ENCODE measurements around the gene GXYLT1.
"Not testable (repeated sequence)": the region's sequence is repeated elsewhere in the genome, so short reads cannot be mapped to it uniquely, and the experiment has no call there.

Gene GXYLT1, protein sequence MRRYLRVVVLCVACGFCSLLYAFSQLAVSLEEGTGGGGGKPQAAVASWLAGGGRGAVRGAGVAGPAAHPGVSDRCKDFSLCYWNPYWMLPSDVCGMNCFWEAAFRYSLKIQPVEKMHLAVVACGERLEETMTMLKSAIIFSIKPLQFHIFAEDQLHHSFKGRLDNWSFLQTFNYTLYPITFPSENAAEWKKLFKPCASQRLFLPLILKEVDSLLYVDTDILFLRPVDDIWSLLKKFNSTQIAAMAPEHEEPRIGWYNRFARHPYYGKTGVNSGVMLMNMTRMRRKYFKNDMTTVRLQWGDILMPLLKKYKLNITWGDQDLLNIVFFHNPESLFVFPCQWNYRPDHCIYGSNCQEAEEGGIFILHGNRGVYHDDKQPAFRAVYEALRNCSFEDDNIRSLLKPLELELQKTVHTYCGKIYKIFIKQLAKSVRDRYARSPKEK

DNA sequence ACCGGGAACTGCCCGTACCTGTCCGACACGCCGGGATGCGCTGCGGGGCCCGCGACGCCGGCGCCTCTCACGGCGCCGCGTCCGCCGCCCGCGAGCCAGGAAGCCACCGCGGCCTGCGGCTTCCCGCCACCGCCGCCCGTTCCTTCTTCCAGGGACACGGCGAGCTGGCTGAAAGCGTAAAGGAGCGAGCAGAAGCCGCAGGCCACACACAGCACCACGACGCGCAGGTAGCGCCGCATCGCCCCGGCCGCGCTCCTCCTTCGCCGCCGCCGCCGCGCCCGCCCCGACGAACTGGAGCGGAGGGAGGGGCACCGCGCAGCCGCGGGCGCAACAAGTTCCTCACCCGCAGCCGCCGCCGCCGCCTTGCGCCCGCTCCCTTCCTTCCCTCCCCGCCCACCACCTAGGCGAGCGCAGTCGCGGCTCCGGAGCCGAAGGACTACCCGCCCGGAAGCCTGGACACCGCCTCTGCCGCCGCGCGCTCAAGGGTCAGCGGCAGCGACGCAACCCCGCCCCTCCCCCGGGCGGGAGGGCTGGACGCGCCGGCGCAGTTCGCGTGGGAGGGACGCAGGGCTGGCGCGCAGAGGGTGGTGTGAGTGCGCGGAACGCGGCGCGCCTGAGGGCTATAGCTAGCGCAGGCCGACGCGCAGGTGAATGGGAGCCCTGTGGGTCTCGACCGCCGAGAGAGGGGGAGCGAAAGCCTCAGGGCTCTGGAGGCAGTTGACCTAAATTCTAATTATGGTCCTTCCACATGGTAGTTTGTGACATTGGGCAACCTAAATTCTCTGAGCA is at the start of gene GXYLT1:
Gene GXYLT1, minus strand, starts transcription at position 467 of the 789 bp plus-strand sequence. Its CDS starts 228 bp downstream, at position 239.
- CTCF ChIA-PET, result interaction anchor here (0.6 to 1.0 kb wide), 2 partner anchors 90 to 188 kb away, joined by 3 to 4 read pairs; no protein-coding TSS in a partner anchor
- Mint-ChIP-seq H3K4me1 (peaks cover 38% of the 10 kb centered on the region), H3K4me3 (peak within 1 kb of the TSS; percentile 96), H3K36me3 (peaks cover 4% of the 10 kb centered on the region), H3K9me3 (no peaks in the 10 kb centered on the region), H3K27ac (peak within 1 kb of the TSS; percentile 87), H3K27me3 (peaks cover 3% of the 10 kb centered on the region)
- peak; percentile 81 for DNase-seq

DNA sequence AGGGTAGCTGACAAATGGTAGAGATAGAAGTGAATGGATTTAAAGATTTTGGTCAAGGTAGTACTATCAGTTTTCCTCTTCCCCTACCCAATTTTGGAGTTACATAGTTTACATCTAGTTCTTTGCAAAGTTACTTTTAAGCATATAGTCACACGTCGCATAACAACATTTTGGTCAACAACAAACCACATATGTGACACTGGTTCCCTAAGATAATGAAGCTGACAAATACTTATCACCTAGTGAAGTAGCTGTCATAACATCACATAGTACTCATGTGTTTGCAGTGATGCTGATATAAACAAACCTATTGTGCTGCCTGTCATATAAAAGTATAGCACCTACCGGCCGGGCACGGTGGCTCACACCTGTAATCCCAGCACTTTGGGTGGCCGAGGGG is 48.0 kb upstream of the GXYLT1 start:
- DNase-seq, result no peak
- Mint-ChIP-seq H3K27ac (no peak overlapping the region), H3K27me3 (no peaks in the 10 kb centered on the region), H3K36me3 (peaks cover 19% of the 10 kb centered on the region), H3K9me3 (no peaks in the 10 kb centered on the region), H3K4me3 (no peak overlapping the region), H3K4me1 (no peaks in the 10 kb centered on the region)
- CTCF ChIA-PET, result no interaction called here

DNA sequence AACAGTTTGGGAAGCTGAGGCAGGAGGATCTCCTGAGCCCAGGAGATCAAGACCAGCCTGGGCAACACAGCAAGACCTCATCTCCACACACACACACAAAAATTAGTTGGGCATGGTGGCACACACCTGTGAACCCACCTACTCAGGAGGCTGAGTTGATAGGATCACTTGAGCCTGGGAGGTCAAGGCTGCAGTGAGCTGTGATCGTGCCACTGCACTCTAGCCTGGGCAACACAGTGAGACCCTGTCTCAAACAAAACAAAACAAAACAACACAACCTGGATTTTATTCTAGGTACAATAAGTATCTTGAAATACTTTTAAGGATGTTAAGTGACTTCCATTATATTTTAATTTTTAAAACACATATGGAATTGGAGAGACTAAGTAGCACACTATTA is 47.6 kb upstream of the GXYLT1 start:
- H3K4me1 Mint-ChIP-seq, result no peaks in the 10 kb centered on the region
- no peak for DNase-seq
- no peak overlapping the region for H3K4me3 Mint-ChIP-seq
- no peak overlapping the region for H3K27ac Mint-ChIP-seq
- H3K9me3 Mint-ChIP-seq, result no peaks in the 10 kb centered on the region
- peaks cover 19% of the 10 kb centered on the region for H3K36me3 Mint-ChIP-seq
- CTCF ChIA-PET, result no interaction called here
- no peaks in the 10 kb centered on the region for H3K27me3 Mint-ChIP-seq

DNA sequence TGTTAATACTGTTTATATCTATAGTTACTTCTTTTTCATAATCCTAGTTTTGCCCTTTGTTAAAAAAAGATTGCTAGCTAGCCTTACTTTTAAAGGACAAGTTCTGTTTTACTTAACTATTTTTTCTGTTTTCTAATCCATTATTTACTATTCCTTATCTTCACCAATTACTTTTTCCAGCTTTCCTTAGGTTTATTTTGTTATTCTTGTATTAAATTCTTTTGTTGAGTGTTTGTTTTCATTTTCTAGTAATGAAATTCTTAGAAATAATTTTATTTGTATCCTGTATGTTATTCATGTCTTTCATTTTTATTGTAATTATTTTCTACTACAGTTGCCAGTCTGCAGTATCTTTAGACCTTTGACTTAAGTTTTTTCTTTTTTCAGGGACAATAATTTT is 45.7 kb upstream of the GXYLT1 start:
- CTCF ChIA-PET, result no interaction called here
- no peak for DNase-seq

DNA sequence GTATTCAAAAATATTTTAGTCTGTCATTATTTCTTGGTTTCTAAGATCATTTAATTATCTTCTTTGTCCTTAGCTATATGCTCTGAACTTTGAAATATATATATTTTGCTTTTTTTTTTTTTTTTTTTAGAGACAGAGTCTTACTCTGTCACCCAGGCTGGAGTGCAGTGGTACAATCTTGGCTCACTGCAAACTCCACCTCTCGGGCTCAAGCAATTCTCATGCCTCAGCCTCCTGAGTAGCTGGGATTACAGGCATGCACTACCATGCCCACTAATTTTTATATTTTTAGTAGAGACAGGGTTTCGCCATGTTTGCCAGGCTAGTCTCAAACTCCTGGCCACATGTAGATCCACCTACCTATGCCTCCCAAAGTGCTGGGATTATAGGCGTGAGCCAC is 43.6 kb upstream of the GXYLT1 start:
- H3K27me3 Mint-ChIP-seq, H3K9me3 Mint-ChIP-seq, H3K4me1 Mint-ChIP-seq, H3K4me3 Mint-ChIP-seq, DNase-seq, H3K27ac Mint-ChIP-seq, H3K36me3 Mint-ChIP-seq, CTCF ChIA-PET: not testable (repeated sequence)

More for the DNA sequence above, 45.7 kb upstream of the GXYLT1 start:
- Mint-ChIP-seq H3K27ac (no peak overlapping the region), H3K4me3 (no peak overlapping the region), H3K9me3 (no peaks in the 10 kb centered on the region), H3K27me3 (no peaks in the 10 kb centered on the region), H3K36me3 (peaks cover 17% of the 10 kb centered on the region), H3K4me1 (no peaks in the 10 kb centered on the region)

DNA sequence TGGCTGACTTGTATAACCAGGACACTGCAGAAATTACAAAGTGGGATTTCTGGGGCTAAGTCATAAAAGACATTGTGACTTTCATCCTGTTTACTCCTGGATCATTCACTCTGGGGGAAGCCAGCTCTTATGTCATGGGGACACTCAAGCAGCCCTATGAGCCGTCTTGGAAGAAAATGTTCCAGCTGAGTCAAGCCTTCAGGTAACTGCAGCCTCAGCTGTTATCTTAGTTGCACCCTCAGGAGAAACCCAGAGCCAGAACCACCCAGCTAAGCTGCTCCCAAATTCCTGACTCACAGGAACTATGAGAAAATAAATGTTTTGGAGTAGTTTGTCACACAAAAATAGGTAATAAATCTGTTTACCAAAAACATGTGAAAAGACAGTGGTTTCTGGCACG is 43.1 kb upstream of the GXYLT1 start:
- no peak for DNase-seq
- H3K27me3 Mint-ChIP-seq, result no peaks in the 10 kb centered on the region
- H3K9me3 Mint-ChIP-seq, result no peaks in the 10 kb centered on the region
- CTCF ChIA-PET, result no interaction called here
- no peak overlapping the region for H3K4me3 Mint-ChIP-seq
- peaks cover 9% of the 10 kb centered on the region for H3K36me3 Mint-ChIP-seq
- H3K27ac Mint-ChIP-seq, result no peak overlapping the region
- H3K4me1 Mint-ChIP-seq, result no peaks in the 10 kb centered on the region

DNA sequence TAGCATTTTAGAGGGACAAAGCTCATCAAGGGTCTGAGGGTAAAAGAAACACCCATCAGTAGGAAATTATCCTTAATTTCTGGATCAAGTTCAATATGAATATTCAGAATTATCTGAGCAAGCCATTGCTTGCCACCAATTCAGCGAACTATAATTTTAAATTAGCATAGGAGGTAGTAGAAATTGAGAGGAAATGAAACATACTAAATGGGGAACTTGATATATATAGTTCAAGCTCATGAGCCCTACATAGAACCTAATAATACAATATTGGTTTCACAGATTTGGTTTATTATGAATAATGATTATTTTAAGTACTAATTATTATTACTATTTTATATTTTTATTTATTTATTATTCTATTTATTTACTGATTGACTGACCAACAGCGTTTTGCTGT is 42.1 kb upstream of the GXYLT1 start:
- Mint-ChIP-seq H3K27me3 (no peaks in the 10 kb centered on the region), H3K4me1 (peaks cover 3% of the 10 kb centered on the region), H3K9me3 (no peaks in the 10 kb centered on the region), H3K27ac (no peak overlapping the region), H3K4me3 (no peak overlapping the region), H3K36me3 (peaks cover 9% of the 10 kb centered on the region)
- no peak for DNase-seq
- CTCF ChIA-PET, result no interaction called here

DNA sequence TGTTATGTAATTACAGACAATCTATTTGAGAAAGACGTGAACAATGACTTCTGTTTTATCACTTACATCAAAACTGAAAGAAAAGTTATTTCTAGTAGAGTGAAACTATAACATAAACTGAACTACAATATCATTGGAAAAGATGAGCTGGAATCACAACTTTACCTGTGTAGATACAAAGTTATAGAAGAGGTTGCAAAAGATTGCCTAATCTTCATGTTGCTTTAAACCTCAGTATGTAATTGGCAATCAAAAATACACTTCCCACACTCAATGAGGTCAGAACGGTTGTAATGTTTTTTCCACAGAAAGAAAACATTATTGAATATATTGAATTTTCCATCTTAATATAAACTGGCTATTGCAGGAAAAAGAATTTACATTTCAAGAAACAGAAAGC is 37.7 kb upstream of the GXYLT1 start:
- no peak overlapping the region for H3K27ac Mint-ChIP-seq
- no peak overlapping the region for H3K4me3 Mint-ChIP-seq
- peaks cover 12% of the 10 kb centered on the region for H3K36me3 Mint-ChIP-seq
- no peaks in the 10 kb centered on the region for H3K27me3 Mint-ChIP-seq
- peaks cover 3% of the 10 kb centered on the region for H3K4me1 Mint-ChIP-seq
- DNase-seq, result no peak
- CTCF ChIA-PET, result no interaction called here
- H3K9me3 Mint-ChIP-seq, result no peaks in the 10 kb centered on the region

DNA sequence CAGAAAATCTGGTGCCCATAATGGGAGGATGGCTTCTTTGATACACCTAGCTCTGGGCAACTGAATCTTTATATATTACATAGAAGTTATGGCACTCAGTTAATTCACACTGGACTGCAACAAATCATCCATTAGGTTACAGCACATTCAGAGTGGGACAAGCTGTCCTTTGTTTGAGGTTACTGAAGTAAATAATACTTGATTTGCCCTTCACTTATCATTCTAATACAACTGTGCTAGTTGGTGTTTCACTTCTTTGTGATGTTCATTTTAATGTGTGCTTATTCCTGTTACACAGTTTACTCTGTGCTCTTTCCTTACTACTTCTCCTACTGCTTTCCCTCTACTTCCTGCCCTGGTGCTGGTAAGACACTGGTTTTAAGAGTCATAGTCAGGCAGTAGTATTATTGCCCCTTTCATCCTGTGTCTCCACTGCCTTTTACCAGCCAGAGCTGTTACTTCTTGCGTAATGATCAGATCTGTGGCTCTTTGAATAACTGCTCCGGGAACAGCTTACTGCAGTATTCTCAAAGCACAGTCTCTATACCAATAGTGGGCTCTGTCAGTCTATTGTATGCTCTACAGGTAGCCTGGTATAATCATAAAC is 36.4 kb upstream of the GXYLT1 start:
- Mint-ChIP-seq H3K4me3 (no peak overlapping the region), H3K4me1 (peaks cover 3% of the 10 kb centered on the region), H3K36me3 (peaks cover 20% of the 10 kb centered on the region), H3K9me3 (no peaks in the 10 kb centered on the region), H3K27me3 (no peaks in the 10 kb centered on the region), H3K27ac (no peak overlapping the region)
- no peak for DNase-seq
- CTCF ChIA-PET, result no interaction called here

DNA sequence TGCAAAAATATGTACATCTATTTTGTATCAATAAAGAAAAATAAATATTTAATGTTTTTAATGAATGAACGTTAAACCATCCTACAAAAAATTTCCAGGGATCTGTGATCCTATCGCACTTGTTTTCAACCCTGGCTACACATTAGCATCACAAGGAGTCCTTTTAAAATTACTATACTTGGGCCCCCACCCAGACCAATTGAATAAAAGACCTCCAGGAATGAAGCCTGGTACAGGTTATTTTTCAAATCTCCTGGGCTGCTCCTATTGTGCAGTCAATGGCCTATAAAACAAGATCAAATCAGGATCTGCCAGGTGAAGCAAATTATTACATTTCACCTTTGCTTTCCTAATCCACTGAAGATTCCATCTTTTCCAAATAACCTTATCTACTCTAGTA is 33.4 kb upstream of the GXYLT1 start:
- peaks cover 19% of the 10 kb centered on the region for H3K36me3 Mint-ChIP-seq
- H3K4me3 Mint-ChIP-seq, result no peak overlapping the region
- H3K27me3 Mint-ChIP-seq, result no peaks in the 10 kb centered on the region
- H3K27ac Mint-ChIP-seq, result no peak overlapping the region
- H3K9me3 Mint-ChIP-seq, result peaks cover 3% of the 10 kb centered on the region
- DNase-seq, result no peak
- CTCF ChIA-PET, result no interaction called here
- peaks cover 3% of the 10 kb centered on the region for H3K4me1 Mint-ChIP-seq

DNA sequence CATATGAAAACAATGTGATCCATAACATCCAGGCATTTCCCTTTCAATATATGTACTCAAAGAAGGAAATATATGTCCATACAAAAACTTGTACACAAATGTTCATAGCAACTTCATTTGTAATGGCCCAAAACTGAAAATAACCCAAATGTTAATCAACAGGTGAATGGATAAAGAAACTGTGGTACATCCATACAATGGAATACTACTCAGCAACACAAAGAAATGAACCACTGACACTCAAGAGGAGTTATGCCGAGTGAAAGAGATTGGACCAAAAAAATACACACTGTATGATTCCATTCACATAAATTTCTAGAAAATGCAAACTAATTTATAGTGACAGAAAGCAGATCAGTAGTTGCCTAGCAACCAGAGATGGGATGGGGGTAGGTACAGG is 30.3 kb upstream of the GXYLT1 start:
- Mint-ChIP-seq H3K36me3 (peaks cover 21% of the 10 kb centered on the region), H3K4me1 (no peaks in the 10 kb centered on the region), H3K27me3 (no peaks in the 10 kb centered on the region), H3K4me3 (no peak overlapping the region), H3K9me3 (peaks cover 3% of the 10 kb centered on the region), H3K27ac (no peak overlapping the region)
- CTCF ChIA-PET, result no interaction called here
- no peak for DNase-seq

DNA sequence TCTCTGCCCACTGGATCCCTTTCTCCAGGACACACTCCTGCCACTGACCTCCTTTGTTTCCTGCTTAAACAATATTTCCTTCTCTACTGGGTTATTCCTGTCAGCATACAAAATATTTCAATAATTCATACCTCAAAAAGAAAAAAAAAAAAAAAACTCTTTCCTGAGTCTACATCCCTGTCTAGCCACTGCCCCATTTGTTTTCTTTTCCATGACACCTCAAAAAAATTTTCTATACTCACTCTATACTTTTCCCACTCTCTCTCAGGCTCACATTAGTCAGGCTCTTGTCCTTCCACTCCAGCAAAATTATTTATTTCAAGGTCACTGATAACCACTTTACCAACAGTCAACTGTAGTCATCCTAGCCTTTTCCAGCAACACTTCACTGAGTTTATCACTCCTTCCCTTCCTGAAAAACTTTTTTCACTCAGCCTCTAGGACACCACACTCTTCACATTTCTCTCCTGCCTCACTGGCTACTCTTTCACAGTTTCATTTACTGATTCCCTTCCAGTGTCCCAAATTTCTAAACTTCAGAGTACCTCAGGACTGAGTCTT is 29.4 kb upstream of the GXYLT1 start:
- H3K4me1 Mint-ChIP-seq, result no peaks in the 10 kb centered on the region
- H3K9me3 Mint-ChIP-seq, result peaks cover 3% of the 10 kb centered on the region
- CTCF ChIA-PET, result no interaction called here
- H3K36me3 Mint-ChIP-seq, result peaks cover 22% of the 10 kb centered on the region
- no peaks in the 10 kb centered on the region for H3K27me3 Mint-ChIP-seq
- no peak overlapping the region for H3K4me3 Mint-ChIP-seq
- no peak for DNase-seq
- no peak overlapping the region for H3K27ac Mint-ChIP-seq

DNA sequence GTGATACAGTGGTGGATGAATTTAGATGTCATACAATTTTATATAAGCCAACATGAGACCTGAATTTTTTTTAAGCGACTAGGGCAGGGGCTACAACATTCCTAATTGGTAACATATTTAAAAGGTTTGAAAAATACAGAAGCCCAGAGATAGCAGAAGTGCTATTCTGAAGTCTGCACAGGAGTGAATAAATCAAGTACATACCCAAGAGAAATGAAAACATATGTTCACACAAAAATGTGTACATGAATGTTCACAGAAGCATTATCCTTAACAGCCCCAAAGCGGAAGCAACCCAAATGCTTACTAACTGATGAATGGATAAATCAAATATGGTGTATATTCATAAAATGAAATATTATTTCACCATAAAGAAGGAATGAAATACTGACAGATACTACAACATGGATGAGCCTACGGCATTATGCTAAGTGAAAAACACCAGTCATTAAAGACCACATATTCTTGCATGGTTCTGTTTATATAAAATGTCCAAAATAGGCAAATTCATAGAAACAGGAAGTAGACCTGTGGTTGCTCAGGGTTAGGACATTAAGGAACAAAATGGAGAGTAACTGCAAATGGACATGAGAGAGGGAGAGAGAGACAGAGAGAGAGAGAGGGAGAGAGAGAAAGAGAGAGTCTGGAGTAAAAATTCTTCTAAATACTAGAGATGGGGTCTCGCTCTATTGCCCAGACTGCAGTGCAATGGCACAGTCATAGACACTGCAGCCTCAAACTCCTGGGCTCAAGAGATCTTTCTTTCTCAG is 28.0 kb upstream of the GXYLT1 start:
- Mint-ChIP-seq H3K27ac (no peak overlapping the region), H3K9me3 (peaks cover 3% of the 10 kb centered on the region), H3K27me3 (no peaks in the 10 kb centered on the region), H3K4me3 (no peak overlapping the region), H3K4me1 (no peaks in the 10 kb centered on the region), H3K36me3 (peaks cover 24% of the 10 kb centered on the region)
- CTCF ChIA-PET, result no interaction called here
- DNase-seq, result no peak

DNA sequence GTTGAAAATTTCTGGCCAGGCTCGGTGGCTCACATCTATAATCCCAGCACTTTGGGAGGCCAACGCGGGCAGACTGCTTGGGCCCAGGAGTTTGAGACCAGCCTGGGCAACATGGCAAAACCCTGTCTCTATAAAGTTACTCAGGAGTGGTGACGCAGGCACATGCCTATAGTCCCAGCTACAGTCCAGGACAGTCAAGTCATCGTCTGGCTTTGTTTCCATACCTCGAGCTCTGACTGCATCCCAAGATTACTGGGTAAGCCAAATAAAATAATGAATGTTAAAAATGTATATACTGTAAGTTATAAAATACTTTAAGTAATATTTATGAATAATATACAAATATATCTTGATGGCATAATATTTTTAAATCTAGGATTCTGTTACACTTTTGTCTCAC is 23.0 kb upstream of the GXYLT1 start:
- Mint-ChIP-seq H3K9me3 (no peaks in the 10 kb centered on the region), H3K36me3 (peaks cover 15% of the 10 kb centered on the region), H3K4me3 (no peak overlapping the region), H3K27me3 (no peaks in the 10 kb centered on the region), H3K27ac (no peak overlapping the region), H3K4me1 (peaks cover 2% of the 10 kb centered on the region)
- DNase-seq, result no peak
- CTCF ChIA-PET, result no interaction called here
